ENCODE data around the gene PPA2. TPM values are rescaled to one million over a fixed set of nuclear protein-coding genes. Genes with fewer than 3 reads are reported as not detected.

Gene PPA2
- total RNA-seq, 1 experiment from 2014 or later: 108 TPM

DNA sequence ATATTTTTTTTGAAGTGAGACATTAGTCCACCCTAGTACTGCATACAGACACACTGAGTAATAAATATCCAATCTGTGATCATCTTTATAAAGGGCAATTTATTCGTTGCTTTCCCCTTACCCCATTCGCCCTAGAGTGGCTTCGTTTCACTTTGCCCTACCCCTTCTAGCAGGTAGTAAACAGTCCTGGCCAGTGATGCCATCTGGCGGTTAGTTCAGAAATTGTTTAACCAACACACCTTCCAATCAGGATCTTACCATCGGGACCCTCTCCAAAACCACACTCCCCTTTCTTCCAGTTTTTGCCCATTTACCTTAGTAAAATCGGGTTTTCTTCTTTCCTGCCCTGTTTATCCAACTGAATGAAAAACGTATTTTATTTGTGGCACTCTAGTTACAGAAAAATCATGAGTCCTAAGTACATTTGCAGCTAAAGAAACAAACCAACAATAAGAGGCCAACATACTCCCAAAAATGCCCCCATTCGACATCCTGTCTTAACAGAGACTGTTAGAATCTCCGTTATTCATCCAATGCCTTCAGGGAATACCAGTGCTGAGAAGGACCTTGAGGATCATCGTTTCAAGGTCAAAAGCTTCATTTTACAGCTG is 2.2 kb downstream of the PPA2 start:
- peaks cover 26% of the 10 kb centered on the region for H4K20me1 ChIP-seq (ENCODE audit: low read length)
- H3K79me2 ChIP-seq (ENCODE audit: low read length): peaks cover 66% of the 10 kb centered on the region
- TF ChIP-seq EZH2 (IDR thresholded peaks at IDR 0.05; ENCODE audit: low read length, unreplicated experiment): no peak
- TF ChIP-seq, protein P1, sequence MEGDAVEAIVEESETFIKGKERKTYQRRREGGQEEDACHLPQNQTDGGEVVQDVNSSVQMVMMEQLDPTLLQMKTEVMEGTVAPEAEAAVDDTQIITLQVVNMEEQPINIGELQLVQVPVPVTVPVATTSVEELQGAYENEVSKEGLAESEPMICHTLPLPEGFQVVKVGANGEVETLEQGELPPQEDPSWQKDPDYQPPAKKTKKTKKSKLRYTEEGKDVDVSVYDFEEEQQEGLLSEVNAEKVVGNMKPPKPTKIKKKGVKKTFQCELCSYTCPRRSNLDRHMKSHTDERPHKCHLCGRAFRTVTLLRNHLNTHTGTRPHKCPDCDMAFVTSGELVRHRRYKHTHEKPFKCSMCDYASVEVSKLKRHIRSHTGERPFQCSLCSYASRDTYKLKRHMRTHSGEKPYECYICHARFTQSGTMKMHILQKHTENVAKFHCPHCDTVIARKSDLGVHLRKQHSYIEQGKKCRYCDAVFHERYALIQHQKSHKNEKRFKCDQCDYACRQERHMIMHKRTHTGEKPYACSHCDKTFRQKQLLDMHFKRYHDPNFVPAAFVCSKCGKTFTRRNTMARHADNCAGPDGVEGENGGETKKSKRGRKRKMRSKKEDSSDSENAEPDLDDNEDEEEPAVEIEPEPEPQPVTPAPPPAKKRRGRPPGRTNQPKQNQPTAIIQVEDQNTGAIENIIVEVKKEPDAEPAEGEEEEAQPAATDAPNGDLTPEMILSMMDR (conservative IDR thresholded peaks at IDR 0.05; ENCODE audit: low read depth, low read length): peak; percentile 73
- TF ChIP-seq EZH2phosphoT487 (IDR thresholded peaks at IDR 0.05; ENCODE audit: borderline replicate concordance, low read length): no peak
- H3K4me3 ChIP-seq (ENCODE audit: low read length): peak overlapping the region; percentile 94
- no peak overlapping the region for H3K27ac ChIP-seq (ENCODE audit: low read length)
- intact Hi-C loops (cut with micrococcal nuclease): loop anchor here (2.0 to 5.0 kb wide), 3 partner anchors 241 to 1475 kb away; no protein-coding TSS in a partner anchor
- peaks cover 20% of the 10 kb centered on the region for H3K4me1 ChIP-seq (ENCODE audit: insufficient read depth, low read length)
- ATAC-seq (peak; percentile 46), DNase-seq (peak; percentile 78)
- BruUV-seq (replicated peaks): no TSS peak
- H2AFZ ChIP-seq (ENCODE audit: low read length): 0 out of 2 replicates have a peak overlapping the region, but pooled peaks have one; percentile 19
- H3K9ac ChIP-seq (ENCODE audit: low read length): peak overlapping the region; percentile 98; the same call in 1 of the 2 replicates
- H3K9me2 ChIP-seq (replicated peaks; ENCODE audit: low read length): no peaks in the 10 kb centered on the region
- no peaks in the 10 kb centered on the region for H3F3A ChIP-seq (ENCODE audit: low read length, unreplicated experiment)
- peak overlapping the region; percentile 92 for H3K4me2 ChIP-seq (ENCODE audit: low read length)
- H3K9me3 ChIP-seq (ENCODE audit: low read length): no peaks in the 10 kb centered on the region
- no peaks in the 10 kb centered on the region for H3K27me3 ChIP-seq (ENCODE audit: low read length)
- POLR2A ChIA-PET (ENCODE audit: unreplicated experiment): no interaction called here
- H3K36me3 ChIP-seq (ENCODE audit: low read depth, low read length): peaks cover 2% of the 10 kb centered on the region
- CTCF ChIA-PET: interaction anchor here (0.6 kb wide), 1 partner anchor 15 kb away, joined by 3 read pairs; no protein-coding TSS in a partner anchor

DNA sequence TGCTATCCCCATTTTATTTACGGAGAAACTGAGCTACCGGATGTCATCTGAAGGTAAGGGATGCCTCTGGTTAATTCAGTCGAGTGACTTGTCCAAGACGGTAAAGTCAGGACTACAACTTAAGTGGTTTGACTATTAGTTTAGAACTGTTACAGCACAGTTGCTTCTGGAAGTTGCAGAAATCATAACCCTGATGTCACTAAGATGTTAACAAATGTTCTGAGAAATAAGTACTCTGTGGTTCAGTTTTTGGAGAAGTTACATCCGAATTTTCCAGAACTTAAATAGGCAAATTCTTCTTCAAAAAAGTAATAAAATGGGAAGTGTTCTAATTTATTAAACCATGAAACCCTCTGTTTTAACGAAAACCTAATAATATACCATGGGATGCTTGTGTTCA is 3.1 kb downstream of the PPA2 start:
- no peaks in the 10 kb centered on the region for H3K9me2 ChIP-seq (replicated peaks; ENCODE audit: low read length)
- intact Hi-C loops (cut with micrococcal nuclease): loop anchor here (2.0 to 5.0 kb wide), 2 partner anchors 242 to 1474 kb away; no protein-coding TSS in a partner anchor
- no peaks in the 10 kb centered on the region for H3K9me3 ChIP-seq (ENCODE audit: low read length)
- peaks cover 20% of the 10 kb centered on the region for H3K4me1 ChIP-seq (ENCODE audit: insufficient read depth, low read length)
- H3K9ac ChIP-seq (ENCODE audit: low read length): no peak overlapping the region
- peaks cover 71% of the 10 kb centered on the region for H3K79me2 ChIP-seq (ENCODE audit: low read length)
- no peak for ATAC-seq
- no peaks in the 10 kb centered on the region for H3K27me3 ChIP-seq (ENCODE audit: low read length)
- peaks cover 26% of the 10 kb centered on the region for H4K20me1 ChIP-seq (ENCODE audit: low read length)
- H3K4me2 ChIP-seq (ENCODE audit: low read length): peak overlapping the region; percentile 92
- H3K4me3 ChIP-seq (ENCODE audit: low read length): no peak overlapping the region; the same call in 1 of the 2 replicates
- TF ChIP-seq EZH2 (IDR thresholded peaks at IDR 0.05; ENCODE audit: low read length, unreplicated experiment): no peak
- TF ChIP-seq, protein P1 (conservative IDR thresholded peaks at IDR 0.05; ENCODE audit: low read depth, low read length): no peak
- no peak for TF ChIP-seq EZH2phosphoT487 (IDR thresholded peaks at IDR 0.05; ENCODE audit: borderline replicate concordance, low read length)
- no peak for DNase-seq
- no TSS peak for BruUV-seq (replicated peaks)
- no peak overlapping the region for H2AFZ ChIP-seq (ENCODE audit: low read length)
- ChIA-PET CTCF (no interaction called here), POLR2A (ENCODE audit: unreplicated experiment) (no interaction called here)
- peaks cover 9% of the 10 kb centered on the region for H3K36me3 ChIP-seq (ENCODE audit: low read depth, low read length)
- H3F3A ChIP-seq (ENCODE audit: low read length, unreplicated experiment): no peaks in the 10 kb centered on the region
- no peak overlapping the region for H3K27ac ChIP-seq (ENCODE audit: low read length)

DNA sequence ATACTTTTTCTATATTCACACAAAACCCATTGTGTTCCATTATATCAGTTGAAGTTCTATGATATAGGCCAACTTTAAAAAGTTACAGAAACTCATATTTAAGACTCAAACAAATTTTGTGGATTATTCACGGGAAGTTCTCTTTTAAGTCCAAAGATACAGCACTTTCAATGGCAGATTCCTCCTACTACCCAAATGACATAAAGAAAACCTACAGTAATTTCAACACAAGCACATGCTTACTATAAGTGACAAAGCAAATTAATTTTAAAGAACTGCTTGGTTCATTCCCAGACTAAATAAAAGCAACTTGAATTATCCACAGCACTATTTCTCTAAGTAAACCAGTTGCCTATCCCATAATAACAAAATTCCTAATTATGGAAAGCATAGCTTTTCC is 4.1 kb downstream of the PPA2 start:
- intact Hi-C loops (cut with micrococcal nuclease): loop anchor here (2.0 to 5.0 kb wide), 2 partner anchors 243 to 1473 kb away; no protein-coding TSS in a partner anchor
- peaks cover 71% of the 10 kb centered on the region for H3K79me2 ChIP-seq (ENCODE audit: low read length)
- no peak overlapping the region for H3K4me3 ChIP-seq (ENCODE audit: low read length)
- no TSS peak for BruUV-seq (replicated peaks)
- H4K20me1 ChIP-seq (ENCODE audit: low read length): peaks cover 26% of the 10 kb centered on the region
- ATAC-seq (no peak), DNase-seq (no peak)
- peaks cover 9% of the 10 kb centered on the region for H3K36me3 ChIP-seq (ENCODE audit: low read depth, low read length)
- H3F3A ChIP-seq (ENCODE audit: low read length, unreplicated experiment): no peaks in the 10 kb centered on the region
- H3K4me2 ChIP-seq (ENCODE audit: low read length): no peak overlapping the region
- H2AFZ ChIP-seq (ENCODE audit: low read length): no peak overlapping the region
- H3K9ac ChIP-seq (ENCODE audit: low read length): no peak overlapping the region
- no peak overlapping the region for H3K27ac ChIP-seq (ENCODE audit: low read length)
- TF ChIP-seq EZH2phosphoT487 (IDR thresholded peaks at IDR 0.05; ENCODE audit: borderline replicate concordance, low read length) (no peak), EZH2 (IDR thresholded peaks at IDR 0.05; ENCODE audit: low read length, unreplicated experiment) (no peak)
- TF ChIP-seq, protein P1 (conservative IDR thresholded peaks at IDR 0.05; ENCODE audit: low read depth, low read length): no peak
- no peaks in the 10 kb centered on the region for H3K9me2 ChIP-seq (replicated peaks; ENCODE audit: low read length)
- no peaks in the 10 kb centered on the region for H3K27me3 ChIP-seq (ENCODE audit: low read length)
- no peaks in the 10 kb centered on the region for H3K9me3 ChIP-seq (ENCODE audit: low read length)
- peaks cover 20% of the 10 kb centered on the region for H3K4me1 ChIP-seq (ENCODE audit: insufficient read depth, low read length)
- ChIA-PET POLR2A (ENCODE audit: unreplicated experiment) (no interaction called here), CTCF (no interaction called here)
